IPS-18a (cell line): ENCODE results near the gene SCUBE1.

ENCODE experiments used
- H3K27ac ChIP-seq: one replicate; pipeline ENCODE4 v1.5.1; 2013; ENCODE audit warnings: low read length
- H3K27me3 ChIP-seq: one replicate; pipeline ENCODE4 v1.6.1; 2013; ENCODE audit warnings: mild to moderate bottlenecking, low read length; ENCODE audit not compliant: control insufficient read depth, insufficient read depth
- H3K36me3 ChIP-seq: one replicate; pipeline ENCODE4 v1.6.1; 2013; ENCODE audit warnings: low read depth, low read length; ENCODE audit not compliant: control insufficient read depth
- H3K4me1 ChIP-seq: one replicate; pipeline ENCODE4 v1.6.1; 2013; ENCODE audit warnings: low read depth, low read length; ENCODE audit not compliant: control insufficient read depth
- H3K4me3 ChIP-seq: one replicate; pipeline ENCODE4 v1.5.1; 2013; ENCODE audit warnings: low read length
- H3K9ac ChIP-seq: one replicate; pipeline ENCODE4 v1.6.1; 2013; ENCODE audit warnings: mild to moderate bottlenecking, low read length, moderate library complexity
- H3K9me3 ChIP-seq: one replicate; pipeline ENCODE4 v1.6.1; 2013; ENCODE audit warnings: low read depth, low read length; ENCODE audit not compliant: control insufficient read depth

SCUBE1 gene

DNA sequence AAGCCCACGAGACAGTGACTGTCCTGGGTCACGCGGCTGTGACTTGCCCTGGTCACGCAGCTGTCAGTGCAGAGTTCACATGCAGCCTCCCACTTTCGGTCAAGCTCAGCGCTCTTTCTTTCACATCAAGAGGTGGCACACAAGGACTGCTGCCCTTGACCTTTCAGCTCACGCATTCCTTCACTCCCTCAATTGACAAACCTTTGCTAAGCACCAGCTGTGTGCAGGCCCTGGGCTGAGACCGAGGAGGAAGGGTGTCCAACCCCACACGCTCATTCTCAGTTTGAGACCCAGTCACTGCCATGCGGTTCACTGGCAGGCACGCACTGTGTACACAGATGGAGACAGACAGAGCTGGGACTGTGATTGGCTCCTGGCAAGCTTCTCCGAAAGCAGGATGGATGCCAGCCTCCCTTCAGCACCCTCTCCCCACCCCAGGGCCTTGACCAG is 70.3 kb downstream of the SCUBE1 start:
- Histone ChIP-seq H3K27ac (no peak overlapping the region), H3K9ac (no peak overlapping the region), H3K27me3 (peaks cover 12% of the 10 kb centered on the region), H3K36me3 (no peaks in the 10 kb centered on the region), H3K9me3 (no peaks in the 10 kb centered on the region), H3K4me3 (no peak overlapping the region), H3K4me1 (peaks cover 12% of the 10 kb centered on the region)

DNA sequence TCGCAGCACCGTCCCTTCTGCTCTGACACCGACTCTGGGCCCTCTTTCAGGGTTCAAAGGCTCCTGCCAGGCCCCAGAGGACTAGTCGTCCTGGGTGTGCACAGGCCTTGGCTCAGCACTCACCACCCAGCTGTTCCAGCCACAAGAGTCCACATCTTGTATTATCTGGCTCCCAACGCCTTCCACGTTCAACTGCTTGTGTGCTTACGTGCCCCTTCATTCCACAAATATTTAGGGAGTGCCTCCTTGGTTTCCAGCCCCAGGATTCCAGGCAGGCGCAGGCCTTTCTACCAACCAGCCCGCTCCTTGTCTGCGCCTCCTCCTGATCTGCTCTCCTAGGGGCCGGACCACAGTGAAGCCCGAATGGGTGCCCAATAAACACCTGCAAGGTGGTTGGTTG is 70.9 kb downstream of the SCUBE1 start:
- H3K9ac ChIP-seq: no peak overlapping the region
- H3K4me3 ChIP-seq: no peak overlapping the region
- no peak overlapping the region for H3K27ac ChIP-seq
- peaks cover 12% of the 10 kb centered on the region for H3K4me1 ChIP-seq
- H3K27me3 ChIP-seq: peaks cover 12% of the 10 kb centered on the region
- H3K9me3 ChIP-seq: no peaks in the 10 kb centered on the region
- no peaks in the 10 kb centered on the region for H3K36me3 ChIP-seq

DNA sequence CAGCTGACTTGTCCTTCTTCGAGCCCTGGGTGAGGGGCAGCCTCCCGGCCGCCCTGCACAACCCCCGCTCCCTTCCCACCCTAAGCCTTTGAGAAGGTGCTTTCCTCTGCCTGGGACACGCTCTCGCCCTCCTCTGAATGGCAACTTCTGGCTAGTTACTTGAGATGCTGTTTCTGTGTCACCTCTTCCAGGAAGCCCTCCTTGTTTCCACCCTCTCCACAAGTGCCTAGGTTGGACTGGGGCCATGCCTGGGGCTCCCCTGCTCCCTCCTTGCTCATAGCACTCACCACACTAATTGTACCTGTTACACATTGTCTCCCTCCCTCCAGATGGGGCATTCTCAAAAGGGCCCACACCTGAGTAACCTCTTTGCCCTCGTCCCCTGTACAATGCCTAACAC is 72.2 kb downstream of the SCUBE1 start:
- Histone ChIP-seq H3K27ac (no peak overlapping the region), H3K9me3 (no peaks in the 10 kb centered on the region), H3K9ac (no peak overlapping the region), H3K27me3 (peaks cover 12% of the 10 kb centered on the region), H3K4me3 (no peak overlapping the region), H3K36me3 (no peaks in the 10 kb centered on the region), H3K4me1 (peaks cover 9% of the 10 kb centered on the region)

DNA sequence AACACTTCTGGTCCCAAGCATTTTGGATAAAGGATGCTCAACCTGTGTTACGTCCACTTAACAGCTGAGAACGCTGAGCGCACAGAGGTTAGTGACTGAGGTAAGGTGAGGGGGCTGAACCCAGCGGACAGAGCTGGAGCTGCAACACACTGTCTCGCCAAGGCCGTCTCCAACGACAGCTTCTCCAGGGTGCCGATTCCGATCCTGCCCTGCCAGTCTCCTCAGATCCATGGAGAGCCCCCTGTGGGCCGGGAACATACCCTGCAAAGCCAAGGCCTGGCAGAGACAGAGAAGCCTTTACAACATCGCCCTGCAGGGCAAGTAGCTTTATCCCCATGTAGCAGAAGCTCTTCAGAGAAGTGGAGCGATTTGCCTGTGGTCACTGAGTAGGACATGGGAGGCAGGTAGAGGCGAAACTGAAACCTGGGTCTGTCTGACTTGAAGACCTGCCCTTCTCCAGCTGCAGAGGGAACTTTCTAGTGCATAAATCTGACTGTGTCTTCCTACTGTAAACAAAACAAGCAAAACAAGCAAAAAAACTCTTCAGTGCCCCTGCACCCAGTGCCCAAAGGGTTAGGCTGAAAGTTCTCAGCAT is 72.8 kb downstream of the SCUBE1 start:
- H3K36me3 ChIP-seq: no peaks in the 10 kb centered on the region
- peaks cover 9% of the 10 kb centered on the region for H3K27me3 ChIP-seq
- H3K4me3 ChIP-seq: no peak overlapping the region
- no peaks in the 10 kb centered on the region for H3K9me3 ChIP-seq
- peaks cover 3% of the 10 kb centered on the region for H3K4me1 ChIP-seq
- no peak overlapping the region for H3K9ac ChIP-seq
- H3K27ac ChIP-seq: no peak overlapping the region

DNA sequence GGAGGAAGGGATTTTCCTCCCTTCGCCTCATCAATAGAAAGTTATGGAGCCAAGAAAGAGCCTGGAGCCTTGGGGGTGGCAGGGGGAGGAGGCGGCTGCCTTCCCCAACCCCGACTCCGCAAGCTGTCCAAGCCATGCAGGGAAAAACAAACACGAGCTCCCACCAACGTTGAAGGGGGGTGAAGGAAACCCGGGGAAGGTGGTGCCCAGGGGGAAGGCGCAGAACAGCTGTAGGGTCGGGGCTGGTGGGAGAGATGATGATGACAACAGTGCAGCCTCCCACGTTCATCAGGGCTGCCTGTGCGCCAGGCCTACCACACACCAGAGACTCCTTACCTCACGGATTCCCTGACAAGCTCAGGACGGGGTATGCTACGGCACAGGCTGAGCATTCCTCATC is 73.5 kb downstream of the SCUBE1 start:
- Histone ChIP-seq H3K4me3 (no peak overlapping the region), H3K4me1 (no peaks in the 10 kb centered on the region), H3K27ac (no peak overlapping the region), H3K9me3 (no peaks in the 10 kb centered on the region), H3K36me3 (no peaks in the 10 kb centered on the region), H3K27me3 (peaks cover 1% of the 10 kb centered on the region), H3K9ac (peak overlapping the region; percentile 22)

DNA sequence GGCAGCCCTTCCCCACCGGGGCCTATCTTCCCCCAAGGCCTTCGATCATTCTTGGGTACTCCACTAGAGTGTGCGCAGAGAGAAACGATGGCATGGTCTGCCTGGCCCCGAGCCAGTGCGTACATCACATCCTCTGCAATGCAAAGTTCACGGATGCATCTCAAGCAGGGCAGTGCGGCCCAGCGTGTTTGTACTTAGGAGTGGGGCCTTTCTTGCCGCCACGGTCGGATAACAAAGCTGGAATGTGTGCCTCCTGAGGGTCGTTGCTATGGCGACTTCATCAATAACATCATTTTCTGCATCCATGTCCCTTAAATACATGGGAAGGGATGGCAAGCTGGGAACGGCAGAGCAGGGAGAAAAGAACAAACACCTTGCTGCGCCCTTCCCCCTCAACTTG is 73.9 kb downstream of the SCUBE1 start:
- no peaks in the 10 kb centered on the region for H3K4me1 ChIP-seq
- H3K9me3 ChIP-seq: no peaks in the 10 kb centered on the region
- no peak overlapping the region for H3K4me3 ChIP-seq
- H3K27ac ChIP-seq: no peak overlapping the region
- H3K36me3 ChIP-seq: no peaks in the 10 kb centered on the region
- H3K27me3 ChIP-seq: no peaks in the 10 kb centered on the region
- H3K9ac ChIP-seq: peak overlapping the region; percentile 22

DNA sequence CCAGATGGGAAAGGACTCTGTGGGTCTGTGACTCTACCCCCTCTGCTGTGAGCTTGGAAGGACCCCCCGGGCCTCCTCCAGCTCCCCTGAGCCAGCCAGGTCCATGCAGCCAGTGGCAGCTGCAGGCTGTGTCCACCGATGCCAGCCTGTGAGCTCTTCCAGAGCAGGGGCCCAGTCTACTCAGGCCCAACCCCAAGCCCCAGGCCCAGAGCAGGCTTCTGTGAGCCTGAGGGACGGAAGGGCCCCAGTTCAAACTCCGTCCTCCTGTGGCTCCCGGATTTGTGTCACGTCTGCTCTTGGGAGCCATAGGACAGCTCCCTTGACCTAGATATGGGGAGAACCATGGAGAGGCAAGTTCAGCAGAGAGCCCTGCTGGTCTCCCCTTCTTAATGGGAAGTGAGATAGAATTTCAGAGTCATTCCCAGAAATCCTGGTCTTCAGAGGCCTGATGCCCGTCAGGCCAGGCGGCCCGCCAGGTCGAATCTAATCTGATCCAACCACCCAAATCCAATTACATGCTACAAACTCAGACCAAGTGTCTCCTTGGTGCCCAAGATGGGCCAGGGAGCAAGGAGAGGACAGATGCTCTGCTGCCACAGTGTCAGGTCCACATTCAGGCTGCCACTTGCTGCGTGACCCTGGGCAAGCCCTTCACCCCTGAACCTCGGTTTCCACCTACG is 75.1 kb downstream of the SCUBE1 start:
- H3K4me3 ChIP-seq: no peak overlapping the region
- H3K27me3 ChIP-seq: no peaks in the 10 kb centered on the region
- no peaks in the 10 kb centered on the region for H3K9me3 ChIP-seq
- no peaks in the 10 kb centered on the region for H3K4me1 ChIP-seq
- no peak overlapping the region for H3K9ac ChIP-seq
- no peaks in the 10 kb centered on the region for H3K36me3 ChIP-seq
- no peak overlapping the region for H3K27ac ChIP-seq

DNA sequence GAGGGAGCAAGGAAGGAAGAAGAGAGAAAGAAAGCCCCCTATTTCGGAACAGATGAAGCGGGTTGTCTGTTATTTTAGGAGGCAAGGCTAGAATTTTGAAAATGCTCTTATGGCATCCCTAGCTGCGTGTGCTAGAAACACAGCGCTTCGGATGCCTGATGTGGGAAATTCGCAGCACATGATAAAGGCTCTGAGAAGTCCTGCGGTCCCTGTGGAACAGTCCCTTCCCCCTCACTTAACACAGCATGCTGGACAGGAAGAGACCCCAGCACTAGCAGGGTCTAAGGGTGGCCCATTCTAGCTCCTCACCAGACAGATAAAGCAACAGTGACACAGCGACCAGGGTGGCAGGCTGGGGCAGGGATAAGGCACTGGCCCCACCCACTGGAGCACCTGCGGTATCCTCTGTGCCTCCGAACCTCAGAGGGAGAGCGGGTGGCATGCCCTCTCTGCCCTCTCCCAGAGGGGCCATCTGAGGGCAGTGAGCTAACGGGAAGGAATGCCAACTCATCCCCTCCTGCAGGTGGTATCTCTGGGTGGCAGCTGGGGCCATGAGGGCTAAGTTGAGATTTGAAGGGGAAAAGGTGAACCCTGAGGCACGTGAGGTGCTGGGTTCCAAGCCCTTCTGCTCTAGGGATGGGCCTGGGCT is 75.7 kb downstream of the SCUBE1 start:
- H3K36me3 ChIP-seq: no peaks in the 10 kb centered on the region
- H3K27me3 ChIP-seq: no peaks in the 10 kb centered on the region
- no peak overlapping the region for H3K4me3 ChIP-seq
- no peak overlapping the region for H3K27ac ChIP-seq
- H3K9me3 ChIP-seq: no peaks in the 10 kb centered on the region
- H3K9ac ChIP-seq: no peak overlapping the region
- H3K4me1 ChIP-seq: no peaks in the 10 kb centered on the region

DNA sequence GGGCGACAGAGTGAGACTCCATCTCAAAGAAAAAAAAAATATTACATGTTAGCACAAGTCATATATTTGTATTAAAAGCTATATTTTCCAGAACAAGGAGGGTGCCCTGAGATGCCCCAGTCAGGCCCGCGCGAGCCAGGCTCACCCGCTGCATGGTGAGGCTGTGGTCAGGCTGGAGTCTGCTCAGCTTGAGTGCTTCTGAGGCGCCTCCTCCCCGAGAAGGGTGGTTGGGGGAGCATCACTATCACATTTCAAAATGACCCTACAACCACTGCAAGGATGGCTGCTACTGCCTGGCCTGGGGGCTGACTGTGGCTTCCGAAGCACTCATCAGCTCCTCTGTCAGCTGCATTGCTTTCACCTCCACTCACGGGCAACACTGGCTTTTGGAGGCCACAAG is 77.1 kb downstream of the SCUBE1 start:
- no peaks in the 10 kb centered on the region for H3K4me1 ChIP-seq
- H3K27me3 ChIP-seq: no peaks in the 10 kb centered on the region
- H3K27ac ChIP-seq: no peak overlapping the region

DNA sequence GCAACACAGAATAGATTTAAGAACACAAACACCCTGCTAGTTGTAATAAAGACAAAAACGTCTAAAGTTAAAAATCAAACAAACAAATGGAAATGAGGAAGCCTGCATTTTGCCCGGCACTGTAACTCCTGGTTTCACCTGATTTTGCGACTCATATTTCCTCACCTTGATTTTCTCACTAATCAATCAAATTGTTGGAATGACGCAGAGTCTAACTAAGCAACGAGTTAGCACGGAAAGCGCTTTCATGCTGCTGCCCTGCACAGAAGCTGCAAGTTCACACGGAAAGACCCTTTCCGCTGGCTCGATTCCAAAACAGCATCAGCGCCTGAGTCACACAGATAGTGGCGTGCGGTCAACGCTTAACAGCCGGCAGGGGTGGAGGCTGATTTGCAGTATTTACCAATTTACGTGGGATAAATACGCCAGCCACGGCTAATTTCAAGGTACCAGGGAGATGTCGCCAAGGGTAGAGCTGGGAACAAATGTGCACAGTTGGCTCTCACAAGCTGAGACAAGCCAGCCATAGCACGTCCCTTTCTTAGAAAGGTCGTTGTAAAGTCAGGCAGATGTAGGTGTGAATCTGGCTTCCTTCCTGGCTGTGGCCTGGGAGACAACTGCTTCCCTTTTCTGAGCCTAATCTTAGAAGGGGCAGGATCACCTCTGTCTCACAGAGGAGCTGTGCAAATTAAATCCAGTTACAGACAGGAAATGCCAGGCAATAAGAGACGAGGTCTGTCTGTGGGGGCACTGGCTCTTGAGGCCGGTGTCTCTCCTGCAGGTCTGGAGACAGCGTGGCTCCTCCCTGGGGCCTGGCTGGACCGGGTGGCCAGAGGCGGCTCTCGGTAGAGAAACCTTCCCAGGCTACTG is 79.3 kb downstream of the SCUBE1 start:
- Histone ChIP-seq H3K36me3 (no peaks in the 10 kb centered on the region), H3K9me3 (no peaks in the 10 kb centered on the region), H3K27ac (no peak overlapping the region), H3K4me1 (peaks cover 7% of the 10 kb centered on the region), H3K4me3 (no peak overlapping the region), H3K27me3 (no peaks in the 10 kb centered on the region), H3K9ac (no peak overlapping the region)

More for the DNA sequence above, 77.1 kb downstream of the SCUBE1 start:
- H3K36me3 ChIP-seq: no peaks in the 10 kb centered on the region
- H3K4me3 ChIP-seq: no peak overlapping the region
- H3K9ac ChIP-seq: no peak overlapping the region
- H3K9me3 ChIP-seq: no peaks in the 10 kb centered on the region

DNA sequence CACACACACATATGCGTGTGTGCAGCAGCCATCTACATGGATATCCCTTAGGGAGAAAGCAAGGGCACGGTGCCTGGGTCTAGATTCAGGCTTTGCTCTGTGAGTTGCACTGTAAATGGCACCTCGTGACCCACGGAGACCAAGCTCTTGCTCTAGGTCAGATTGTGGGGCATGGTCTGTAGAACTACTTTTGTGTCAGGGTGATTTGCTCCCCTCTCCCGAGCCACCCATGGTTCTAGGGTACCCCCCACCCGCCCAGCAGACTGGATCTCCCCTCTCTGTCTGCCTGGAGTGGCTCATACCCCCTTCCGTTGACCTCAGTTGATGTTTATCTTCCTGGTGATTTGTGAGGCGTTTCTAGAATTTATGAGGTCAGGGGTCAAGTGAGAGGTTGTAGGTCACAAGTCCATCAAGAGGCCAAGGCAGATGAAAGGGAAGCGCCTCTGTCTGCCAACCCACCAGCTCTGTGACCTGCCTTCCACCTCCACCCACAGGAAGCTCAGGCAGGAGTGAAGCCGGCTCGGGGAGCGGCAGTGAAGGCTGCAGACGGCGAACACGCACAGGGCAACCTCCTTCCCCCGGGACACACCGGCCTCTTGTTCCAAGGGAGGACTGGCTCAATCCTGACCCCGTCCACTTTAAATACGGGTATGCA is 80.1 kb downstream of the SCUBE1 start:
- Histone ChIP-seq H3K9ac (no peak overlapping the region), H3K27ac (no peak overlapping the region), H3K27me3 (no peaks in the 10 kb centered on the region), H3K9me3 (no peaks in the 10 kb centered on the region), H3K4me3 (no peak overlapping the region), H3K4me1 (peaks cover 7% of the 10 kb centered on the region), H3K36me3 (no peaks in the 10 kb centered on the region)
